OCI-LY7 (cell line): ENCODE measurements around the gene ARHGEF25.

ENCODE experiments used
- CTCF ChIP-seq: fragments of 200-600 bp; sonication (generic); conservative IDR thresholded peaks from 2 replicates; pipeline ENCODE4 v1.5.1; 2014; ENCODE audit warnings: mild to moderate bottlenecking, antibody characterized with exemption, low read length, moderate library complexity, mixed read lengths
- EZH2phosphoT487 ChIP-seq: fragments of 200-600 bp; sonication (generic); IDR thresholded peaks from 2 replicates; pipeline ENCODE4 v1.6.1; 2018; ENCODE audit warnings: low read depth, borderline replicate concordance, mild to moderate bottlenecking, mixed run types, antibody characterized with exemption, low read length, moderate library complexity, mixed read lengths

DNA sequence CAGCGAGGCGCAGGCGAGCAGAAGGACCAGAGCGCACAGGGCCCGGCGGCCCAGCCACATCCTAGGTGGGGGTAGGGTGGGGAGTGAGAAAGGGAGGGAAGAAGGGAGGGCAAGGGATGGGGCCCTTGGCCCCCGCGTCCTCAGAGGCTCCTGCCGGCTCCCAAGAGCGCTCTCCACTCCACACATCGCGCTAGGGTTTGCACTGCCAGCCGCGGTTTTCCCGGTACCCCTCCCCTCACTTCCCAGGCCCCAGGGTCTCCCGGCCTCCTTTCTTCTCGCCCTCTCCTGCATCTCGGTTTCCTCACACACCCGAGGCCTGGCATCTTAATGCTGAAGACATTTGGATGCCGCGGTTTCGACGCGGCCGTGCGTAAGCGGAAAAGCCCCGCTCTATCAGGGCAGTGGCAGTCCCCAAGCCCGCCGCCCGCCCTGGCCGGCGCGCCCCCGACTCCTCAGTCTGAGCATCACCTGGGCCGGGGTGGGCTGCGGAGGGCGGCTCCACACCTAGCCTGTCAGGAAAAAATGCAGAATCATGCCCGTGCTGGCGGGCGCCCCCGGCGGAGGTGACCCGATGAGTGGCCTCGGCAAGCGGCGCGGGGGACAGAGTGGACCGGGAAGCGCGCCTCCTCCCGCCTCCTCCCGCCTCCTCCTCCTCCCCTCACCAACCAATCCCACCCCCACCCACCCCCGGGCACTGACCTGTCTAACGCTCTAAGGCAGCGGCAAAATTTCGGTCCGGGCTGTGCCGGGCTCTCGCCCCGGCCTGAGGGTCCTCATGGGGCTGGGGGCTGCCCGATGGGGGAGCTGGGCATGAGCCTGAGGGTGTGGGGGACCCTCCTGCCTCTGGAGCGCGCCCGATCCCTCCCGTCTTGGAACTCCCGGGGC, 21.1 kb downstream of the ARHGEF25 start:
- TF ChIP-seq CTCF, result no peak
- TF ChIP-seq EZH2phosphoT487, result no peak
